ENCODE measurements around the gene LRRC47. TPM values are rescaled to one million over a fixed set of nuclear protein-coding genes. Genes with fewer than 3 reads are reported as not detected.
"Not testable (repeated sequence)": the region's sequence is repeated elsewhere in the genome, so short reads cannot be mapped to it uniquely, and the experiment has no call there.

LRRC47 gene
- total RNA-seq, 1 donor from 2014 or later: 34.2 TPM

- Histone ChIP-seq H3K4me1 (no peaks in the 10 kb centered on the region), H3K36me3 (no peaks in the 10 kb centered on the region), H3K27me3 (peaks cover 27% of the 10 kb centered on the region), H3K27ac (no peak overlapping the region), H3K9me3 (no peaks in the 10 kb centered on the region), H3K4me3 (no peak overlapping the region)
- no peak for TF ChIP-seq CTCF (IDR thresholded peaks at IDR 0.05)
- ATAC-seq (no peak), DNase-seq (no peak)
- intact Hi-C loops (cut with DNase I): no loop called here
Measured at GRCh38 chr1:3756394-3756793, 39.9 kb downstream of the LRRC47 start.

- Histone ChIP-seq H3K9me3 (no peaks in the 10 kb centered on the region), H3K4me3 (no peak overlapping the region), H3K36me3 (no peaks in the 10 kb centered on the region), H3K27me3 (peaks cover 23% of the 10 kb centered on the region), H3K27ac (no peak overlapping the region), H3K4me1 (no peaks in the 10 kb centered on the region)
- intact Hi-C loops (cut with DNase I): no loop called here
- no peak for TF ChIP-seq CTCF (IDR thresholded peaks at IDR 0.05)
- DNase-seq (no peak), ATAC-seq (no peak)
Measured at GRCh38 chr1:3753656-3754454, 42.4 kb downstream of the LRRC47 start.

DNA sequence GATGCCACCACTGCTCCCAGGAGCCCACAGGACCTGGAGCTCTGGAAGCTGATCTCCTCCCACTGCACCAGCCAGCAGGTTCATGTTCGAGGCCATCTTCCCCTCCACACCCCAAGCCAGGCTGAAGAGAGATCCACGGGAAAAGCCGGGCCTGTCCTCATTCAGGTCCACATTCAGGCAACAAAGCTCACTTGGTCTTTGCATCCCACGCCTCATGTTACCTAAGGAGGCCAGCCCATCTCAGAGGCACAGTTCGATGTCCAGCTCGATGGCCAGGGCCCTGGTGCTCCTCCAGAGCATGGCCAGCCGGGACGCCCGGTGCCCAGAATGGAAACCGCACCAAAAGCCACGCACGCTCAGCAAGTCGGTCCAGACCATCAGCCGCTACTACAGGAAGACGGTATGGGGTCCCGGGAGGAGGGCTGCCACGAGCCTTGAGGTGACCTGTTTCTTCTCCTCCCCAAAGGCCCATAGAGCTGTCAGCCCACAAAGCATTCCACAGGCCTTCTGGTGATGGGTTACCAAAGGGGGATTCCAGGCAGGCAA, 43.8 kb downstream of the LRRC47 start, which contains the start of gene CCDC27:
Gene CCDC27, plus strand, starts transcription at position 51 of the 546 bp plus-strand sequence. Its CDS starts 32 bp downstream, at position 83.
- DNase-seq (no peak), ATAC-seq (no peak)

DNA sequence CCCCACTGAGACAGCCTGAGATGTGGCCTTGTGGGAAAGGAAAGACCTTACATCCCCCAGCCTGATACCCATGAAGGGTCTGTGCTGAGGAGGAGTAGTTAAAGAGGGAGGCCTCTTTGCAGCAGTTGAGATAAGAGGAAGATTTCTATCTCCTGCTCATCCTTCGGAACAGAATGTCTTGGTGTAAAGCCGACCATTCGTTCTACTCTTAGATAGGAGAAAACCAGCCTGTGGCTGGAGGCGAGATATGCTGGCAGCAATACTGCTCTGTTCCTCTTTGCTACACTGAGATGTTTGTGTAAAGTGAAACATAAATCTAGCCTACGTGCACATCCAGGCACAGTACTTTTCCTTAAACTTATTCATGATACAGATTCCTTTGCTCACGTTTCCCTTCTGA, 45.6 kb downstream of the LRRC47 start:
- intact Hi-C loops (cut with DNase I): no loop called here
- H3K27ac ChIP-seq: no peak overlapping the region
- no peaks in the 10 kb centered on the region for H3K36me3 ChIP-seq
- DNase-seq: no peak
- peaks cover 12% of the 10 kb centered on the region for H3K27me3 ChIP-seq
- ATAC-seq: no peak
- H3K4me3 ChIP-seq: no peak overlapping the region
- TF ChIP-seq CTCF (IDR thresholded peaks at IDR 0.05): no peak
- H3K4me1 ChIP-seq: peaks cover 7% of the 10 kb centered on the region
- H3K9me3 ChIP-seq: no peaks in the 10 kb centered on the region

More for the DNA sequence above, 43.8 kb downstream of the LRRC47 start, which contains the start of gene CCDC27:
- H3K4me1 ChIP-seq: peaks cover 6% of the 10 kb centered on the region
- H3K27ac ChIP-seq: no peak within 1 kb of the TSS
- H3K36me3 ChIP-seq: no peaks in the 10 kb centered on the region
- TF ChIP-seq CTCF (IDR thresholded peaks at IDR 0.05): no peak
- H3K27me3 ChIP-seq: peaks cover 23% of the 10 kb centered on the region
- no peaks in the 10 kb centered on the region for H3K9me3 ChIP-seq
- H3K4me3 ChIP-seq: no peak within 1 kb of the TSS
- intact Hi-C loops (cut with DNase I): no loop called here

DNA sequence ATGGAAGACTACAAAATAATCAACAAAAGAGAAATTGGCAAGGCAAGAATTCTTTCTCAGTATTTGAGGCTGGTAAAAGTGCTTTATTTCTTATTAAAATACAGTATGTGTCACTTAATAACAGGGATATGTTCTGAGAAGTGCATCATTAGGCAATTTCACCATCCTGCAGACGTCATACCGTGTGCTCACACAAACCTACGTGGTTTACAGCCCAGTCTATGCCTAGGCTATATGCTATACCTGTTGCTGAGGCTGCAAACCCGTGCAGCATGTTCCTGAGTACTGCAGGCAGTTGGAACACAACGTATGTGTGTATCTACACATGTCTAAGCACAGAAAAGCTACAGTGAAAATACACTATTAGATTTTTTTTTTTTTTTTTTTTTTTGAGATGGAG, 46.8 kb downstream of the LRRC47 start:
- ATAC-seq (no peak), DNase-seq (no peak)
- Histone ChIP-seq H3K4me1 (peaks cover 7% of the 10 kb centered on the region), H3K36me3 (no peaks in the 10 kb centered on the region), H3K27ac (no peak overlapping the region), H3K4me3 (no peak overlapping the region), H3K9me3 (no peaks in the 10 kb centered on the region), H3K27me3 (no peaks in the 10 kb centered on the region)
- intact Hi-C loops (cut with DNase I): no loop called here
- TF ChIP-seq CTCF (IDR thresholded peaks at IDR 0.05): no peak

DNA sequence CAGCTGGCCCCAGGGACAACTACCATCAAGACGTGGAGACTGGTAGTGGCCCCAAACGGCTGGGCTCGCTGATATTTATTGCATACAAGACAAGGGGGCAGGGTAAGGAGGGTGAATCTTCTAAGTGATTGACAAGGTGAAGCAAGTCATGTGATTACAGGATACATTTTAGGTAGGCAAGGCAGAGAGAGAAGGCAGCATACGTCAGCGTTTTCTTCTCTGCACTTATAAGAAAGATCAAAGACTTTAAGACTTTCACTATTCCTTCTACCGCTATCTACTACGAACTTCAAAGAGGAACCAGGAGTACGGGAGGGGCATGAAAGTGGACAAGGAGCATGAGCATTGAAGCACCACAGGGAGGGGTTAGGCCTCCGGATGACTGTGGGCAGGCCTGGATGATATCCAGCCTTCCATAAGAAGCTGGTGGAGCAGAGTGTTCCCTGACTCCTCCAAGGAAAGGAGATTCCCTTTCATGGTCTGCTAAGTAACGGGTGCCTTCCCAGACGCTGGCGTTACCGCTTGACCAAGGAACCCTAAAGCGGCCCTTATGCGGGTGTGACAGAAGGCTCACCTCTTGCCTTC, 47.9 kb downstream of the LRRC47 start:
- intact Hi-C loops (cut with DNase I); DNase-seq; H3K27me3 ChIP-seq; H3K27ac ChIP-seq; ATAC-seq; H3K9me3 ChIP-seq; H3K4me3 ChIP-seq; H3K36me3 ChIP-seq; H3K4me1 ChIP-seq: not testable (repeated sequence)
